Calu3 (cell line): Measurements from ENCODE around the gene TACR3. TPM values are rescaled to one million over a fixed set of nuclear protein-coding genes. Genes with fewer than 3 reads are reported as not detected.
"Not testable (repeated sequence)": the region's sequence is repeated elsewhere in the genome, so short reads cannot be mapped to it uniquely, and the experiment has no call there.

Source experiments
- BruUV-seq: library from RNA; stranded (reverse); fragments of 400-500 nt; replicated peaks from 2 replicates; lab custom pipeline; 2021; lab: Mats Ljungman, UMichigan
- CTCF ChIA-PET: fragments of 300-600 bp; sonication (Branson Sonifier 250); formaldehyde crosslinking; loops from one replicate; lab custom pipeline; 2022; ENCODE audit warnings: antibody characterized with exemption; lab: Charles Lee
- DNase-seq: peaks from one replicate; pipeline ENCODE4 v3.0.0; 2022
- H3K27ac Mint-ChIP-seq: one replicate; pipeline ENCODE4 v1.8.0; 2022; ENCODE audit warnings: mixed read lengths; ENCODE audit not compliant: unreplicated experiment
- H3K27me3 Mint-ChIP-seq: one replicate; pipeline ENCODE4 v1.8.0; 2022; ENCODE audit warnings: mixed read lengths; ENCODE audit not compliant: unreplicated experiment
- H3K36me3 Mint-ChIP-seq: one replicate; pipeline ENCODE4 v1.8.0; 2022; ENCODE audit warnings: mild to moderate bottlenecking, moderate library complexity, mixed read lengths; ENCODE audit not compliant: insufficient read depth, unreplicated experiment
- H3K4me1 Mint-ChIP-seq: one replicate; pipeline ENCODE4 v1.8.0; 2022; ENCODE audit warnings: mild to moderate bottlenecking, low read depth, mixed read lengths; ENCODE audit not compliant: unreplicated experiment
- H3K4me3 Mint-ChIP-seq: one replicate; pipeline ENCODE4 v1.8.0; 2022; ENCODE audit warnings: mild to moderate bottlenecking, low read depth, moderate library complexity, mixed read lengths; ENCODE audit not compliant: unreplicated experiment
- H3K9me3 Mint-ChIP-seq: one replicate; pipeline ENCODE4 v1.8.0; 2022; ENCODE audit warnings: low read depth, mixed read lengths; ENCODE audit not compliant: unreplicated experiment
- intact Hi-C: fragments of 100-400 bp; cut with micrococcal nuclease; formaldehyde crosslinking; loops from one replicate; pipeline ENCODE4 v1.10.0; 2022; ENCODE audit not compliant: unreplicated experiment
- total RNA-seq: library from RNA; stranded (reverse); gene quantifications from 2 replicates; pipeline ENCODE4 v1.2.3, GENCODE V29; 2022
- TF ChIP-seq, protein P1 (sequence below): fragments of 200-600 bp; IDR thresholded peaks from one replicate; pipeline ENCODE4 v1.8.0; 2022; ENCODE audit warnings: antibody characterized with exemption; ENCODE audit not compliant: unreplicated experiment

Gene TACR3
- total RNA-seq, 1 experiment from 2014 or later = not detected

DNA sequence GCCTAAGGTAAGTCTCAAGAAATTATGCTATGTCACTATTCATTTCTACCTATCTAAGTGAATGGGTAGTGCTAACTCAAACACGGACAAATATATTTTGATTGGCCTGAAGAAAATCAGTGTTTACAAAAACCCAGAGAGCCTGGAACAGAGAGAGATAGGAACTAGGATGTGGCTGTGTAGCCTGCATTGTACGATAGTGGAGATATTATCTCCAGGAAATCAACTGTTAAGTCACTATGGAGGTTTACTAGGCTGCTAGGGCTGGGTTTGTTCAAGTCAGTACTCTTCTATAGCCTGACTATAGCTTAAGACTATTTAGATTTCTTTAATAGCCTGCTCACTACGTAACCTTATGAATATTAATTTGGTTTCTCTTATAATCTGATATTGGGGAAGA, 127.9 kb downstream of the TACR3 start:
- H3K27me3 Mint-ChIP-seq = no peaks in the 10 kb centered on the region
- no peaks in the 10 kb centered on the region for H3K4me1 Mint-ChIP-seq
- no peak overlapping the region for H3K27ac Mint-ChIP-seq
- H3K4me3 Mint-ChIP-seq = no peak overlapping the region
- TF ChIP-seq, protein P1, sequence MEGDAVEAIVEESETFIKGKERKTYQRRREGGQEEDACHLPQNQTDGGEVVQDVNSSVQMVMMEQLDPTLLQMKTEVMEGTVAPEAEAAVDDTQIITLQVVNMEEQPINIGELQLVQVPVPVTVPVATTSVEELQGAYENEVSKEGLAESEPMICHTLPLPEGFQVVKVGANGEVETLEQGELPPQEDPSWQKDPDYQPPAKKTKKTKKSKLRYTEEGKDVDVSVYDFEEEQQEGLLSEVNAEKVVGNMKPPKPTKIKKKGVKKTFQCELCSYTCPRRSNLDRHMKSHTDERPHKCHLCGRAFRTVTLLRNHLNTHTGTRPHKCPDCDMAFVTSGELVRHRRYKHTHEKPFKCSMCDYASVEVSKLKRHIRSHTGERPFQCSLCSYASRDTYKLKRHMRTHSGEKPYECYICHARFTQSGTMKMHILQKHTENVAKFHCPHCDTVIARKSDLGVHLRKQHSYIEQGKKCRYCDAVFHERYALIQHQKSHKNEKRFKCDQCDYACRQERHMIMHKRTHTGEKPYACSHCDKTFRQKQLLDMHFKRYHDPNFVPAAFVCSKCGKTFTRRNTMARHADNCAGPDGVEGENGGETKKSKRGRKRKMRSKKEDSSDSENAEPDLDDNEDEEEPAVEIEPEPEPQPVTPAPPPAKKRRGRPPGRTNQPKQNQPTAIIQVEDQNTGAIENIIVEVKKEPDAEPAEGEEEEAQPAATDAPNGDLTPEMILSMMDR = no peak
- CTCF ChIA-PET = no interaction called here
- no peaks in the 10 kb centered on the region for H3K36me3 Mint-ChIP-seq
- intact Hi-C loops = no loop called here
- no peaks in the 10 kb centered on the region for H3K9me3 Mint-ChIP-seq
- no peak for DNase-seq
- no TSS peak for BruUV-seq

DNA sequence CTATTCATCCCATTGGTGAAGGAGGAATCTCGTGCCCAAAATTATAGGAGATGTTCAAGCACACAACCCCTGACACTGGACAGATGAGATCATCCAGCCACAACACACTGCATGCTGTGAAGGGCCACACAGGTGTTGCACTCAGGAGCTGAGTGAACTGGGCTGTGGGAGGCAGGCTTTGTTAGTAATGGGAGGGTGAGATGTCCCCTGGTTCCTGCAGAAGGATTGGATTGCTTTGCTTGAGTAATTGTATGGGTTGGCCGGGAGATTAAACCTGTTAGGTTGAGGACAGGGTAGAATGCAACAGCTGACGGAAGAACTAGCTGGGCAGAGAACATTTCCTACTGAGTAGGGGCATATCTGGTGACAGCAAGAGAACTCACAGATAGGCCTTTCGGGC, 152.2 kb downstream of the TACR3 start:
- Mint-ChIP-seq H3K27ac (no peak overlapping the region), H3K9me3 (no peaks in the 10 kb centered on the region), H3K4me3 (no peak overlapping the region), H3K4me1 (no peaks in the 10 kb centered on the region), H3K36me3 (no peaks in the 10 kb centered on the region), H3K27me3 (no peaks in the 10 kb centered on the region)
- TF ChIP-seq, protein P1 = no peak
- intact Hi-C loops = no loop called here
- no peak for DNase-seq
- no TSS peak for BruUV-seq
- CTCF ChIA-PET = no interaction called here

GRCh38 chr4:103559178-103559577, 160.6 kb downstream of the TACR3 start:
- H3K4me1 Mint-ChIP-seq, CTCF ChIA-PET, H3K9me3 Mint-ChIP-seq, H3K36me3 Mint-ChIP-seq, H3K27me3 Mint-ChIP-seq, intact Hi-C loops, H3K27ac Mint-ChIP-seq, BruUV-seq, H3K4me3 Mint-ChIP-seq, DNase-seq: not testable (repeated sequence)
